Breast epithelium (tissue), 3 donors: Measurements from ENCODE around the gene STARD7.

ENCODE experiments used
- POLR2AphosphoS5 ChIP-seq, 3 donors: sonication (generic); formaldehyde crosslinking; IDR thresholded peaks; one replicate each; pipeline ENCODE4 v1.6.1; 2017; ENCODE audit warnings: antibody characterized with exemption in 3 of 3
- TF ChIP-seq, protein P1 (sequence below), 3 donors: fragments of 450-650 bp; IDR thresholded peaks; one replicate each; pipeline ENCODE4 v1.5.1; 2016 to 2017; ENCODE audit warnings: antibody characterized with exemption in 3 of 3, mild to moderate bottlenecking in 3 of 3, moderate library complexity in 3 of 3

DNA sequence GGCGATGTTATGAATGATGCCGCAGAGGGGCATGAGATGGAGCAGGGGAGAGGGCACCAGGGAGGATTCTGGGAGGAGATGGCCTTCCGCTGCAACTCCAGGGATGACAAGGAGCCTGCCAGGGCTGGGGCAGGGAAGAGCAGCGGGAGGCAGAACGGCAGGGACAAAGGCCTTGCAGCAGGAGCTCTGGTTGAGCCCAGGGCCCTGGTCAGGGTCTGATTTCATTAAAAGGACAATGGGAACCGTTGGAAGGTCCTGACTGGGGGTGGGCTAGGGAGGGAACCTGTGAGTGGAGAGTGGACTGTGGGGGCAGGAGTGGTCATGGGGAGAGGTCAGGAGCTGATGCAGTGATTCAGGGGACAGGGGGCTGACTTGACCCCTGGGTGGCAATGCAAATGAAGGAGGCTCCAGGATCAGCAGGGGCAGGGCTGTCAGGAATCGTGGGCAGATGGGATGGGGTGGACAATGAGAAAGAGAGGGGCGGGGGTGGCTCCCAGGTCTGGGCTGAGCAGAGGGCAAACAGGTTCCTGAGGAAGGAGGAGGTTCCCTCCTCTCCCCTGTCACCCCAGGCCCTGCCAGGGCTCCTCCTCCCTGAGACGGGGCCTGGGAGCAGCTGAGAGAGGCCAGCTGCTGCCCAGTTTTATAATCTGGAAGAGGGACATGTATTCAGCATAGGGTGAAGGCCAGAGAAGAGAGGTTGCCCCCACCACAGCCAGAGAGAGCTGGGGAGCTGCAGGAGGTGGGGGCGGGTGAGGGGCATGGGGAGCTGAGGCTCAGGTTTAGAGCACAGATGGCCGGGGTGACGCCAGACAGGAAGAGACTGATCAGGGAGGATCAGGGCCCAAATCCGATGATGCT is 56.1 kb downstream of the STARD7 start:
- TF ChIP-seq, protein P1, sequence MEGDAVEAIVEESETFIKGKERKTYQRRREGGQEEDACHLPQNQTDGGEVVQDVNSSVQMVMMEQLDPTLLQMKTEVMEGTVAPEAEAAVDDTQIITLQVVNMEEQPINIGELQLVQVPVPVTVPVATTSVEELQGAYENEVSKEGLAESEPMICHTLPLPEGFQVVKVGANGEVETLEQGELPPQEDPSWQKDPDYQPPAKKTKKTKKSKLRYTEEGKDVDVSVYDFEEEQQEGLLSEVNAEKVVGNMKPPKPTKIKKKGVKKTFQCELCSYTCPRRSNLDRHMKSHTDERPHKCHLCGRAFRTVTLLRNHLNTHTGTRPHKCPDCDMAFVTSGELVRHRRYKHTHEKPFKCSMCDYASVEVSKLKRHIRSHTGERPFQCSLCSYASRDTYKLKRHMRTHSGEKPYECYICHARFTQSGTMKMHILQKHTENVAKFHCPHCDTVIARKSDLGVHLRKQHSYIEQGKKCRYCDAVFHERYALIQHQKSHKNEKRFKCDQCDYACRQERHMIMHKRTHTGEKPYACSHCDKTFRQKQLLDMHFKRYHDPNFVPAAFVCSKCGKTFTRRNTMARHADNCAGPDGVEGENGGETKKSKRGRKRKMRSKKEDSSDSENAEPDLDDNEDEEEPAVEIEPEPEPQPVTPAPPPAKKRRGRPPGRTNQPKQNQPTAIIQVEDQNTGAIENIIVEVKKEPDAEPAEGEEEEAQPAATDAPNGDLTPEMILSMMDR (IDR thresholded peaks at IDR 0.05), result no peak
- no peak for TF ChIP-seq POLR2AphosphoS5 (IDR thresholded peaks at IDR 0.05)
